Progenitor cell of endocrine pancreas (in vitro differentiated cells): ENCODE data around the gene EPB42. TPM values are rescaled to one million over a fixed set of nuclear protein-coding genes. Genes with fewer than 3 reads are reported as not detected.

Experiments used
- DNase-seq: peaks from one replicate; pipeline ENCODE4 v3.0.0; 2021; ENCODE audit warnings: low spot score; ENCODE audit not compliant: unreplicated experiment
- H3K27ac Mint-ChIP-seq: 2 replicates; pipeline ENCODE4 v1.8.0; 2021; ENCODE audit warnings: mild to moderate bottlenecking, moderate library complexity, mixed read lengths
- H3K27me3 Mint-ChIP-seq: 2 replicates; pipeline ENCODE4 v1.8.0; 2021; ENCODE audit warnings: mixed read lengths
- H3K36me3 Mint-ChIP-seq: 2 replicates; pipeline ENCODE4 v1.8.0; 2022; ENCODE audit warnings: mixed read lengths; ENCODE audit not compliant: insufficient read depth
- H3K4me1 Mint-ChIP-seq: 2 replicates; pipeline ENCODE4 v1.8.0; 2021; ENCODE audit warnings: low read depth, mixed read lengths
- H3K4me3 Mint-ChIP-seq: 2 replicates; pipeline ENCODE4 v1.8.0; 2021; ENCODE audit warnings: low read depth, mild to moderate bottlenecking, moderate library complexity, mixed read lengths
- H3K9me3 Mint-ChIP-seq: 2 replicates; pipeline ENCODE4 v1.8.0; 2021; ENCODE audit warnings: low read depth, mixed read lengths
- CTCF ChIP-seq: fragments of 200-600 bp; sonication (generic); IDR thresholded peaks from one replicate; pipeline ENCODE4 v1.5.0; 2021; ENCODE audit warnings: antibody characterized with exemption, mild to moderate bottlenecking; ENCODE audit not compliant: unreplicated experiment
- total RNA-seq: library from RNA; stranded (reverse); gene quantifications from 2 replicates; pipeline ENCODE4 v1.2.1, GENCODE V29; 2021

Gene EPB42
- total RNA-seq, 1 donor from 2014 or later = not detected

GRCh38 chr15:43151688-43152087 lies 69.1 kb downstream of the EPB42 start:
- Mint-ChIP-seq H3K4me1 (no peaks in the 10 kb centered on the region), H3K36me3 (peaks cover 20% of the 10 kb centered on the region), H3K9me3 (no peaks in the 10 kb centered on the region), H3K4me3 (no peak overlapping the region), H3K27me3 (no peaks in the 10 kb centered on the region), H3K27ac (no peak overlapping the region)
- TF ChIP-seq CTCF = no peak
- DNase-seq = no peak

DNA sequence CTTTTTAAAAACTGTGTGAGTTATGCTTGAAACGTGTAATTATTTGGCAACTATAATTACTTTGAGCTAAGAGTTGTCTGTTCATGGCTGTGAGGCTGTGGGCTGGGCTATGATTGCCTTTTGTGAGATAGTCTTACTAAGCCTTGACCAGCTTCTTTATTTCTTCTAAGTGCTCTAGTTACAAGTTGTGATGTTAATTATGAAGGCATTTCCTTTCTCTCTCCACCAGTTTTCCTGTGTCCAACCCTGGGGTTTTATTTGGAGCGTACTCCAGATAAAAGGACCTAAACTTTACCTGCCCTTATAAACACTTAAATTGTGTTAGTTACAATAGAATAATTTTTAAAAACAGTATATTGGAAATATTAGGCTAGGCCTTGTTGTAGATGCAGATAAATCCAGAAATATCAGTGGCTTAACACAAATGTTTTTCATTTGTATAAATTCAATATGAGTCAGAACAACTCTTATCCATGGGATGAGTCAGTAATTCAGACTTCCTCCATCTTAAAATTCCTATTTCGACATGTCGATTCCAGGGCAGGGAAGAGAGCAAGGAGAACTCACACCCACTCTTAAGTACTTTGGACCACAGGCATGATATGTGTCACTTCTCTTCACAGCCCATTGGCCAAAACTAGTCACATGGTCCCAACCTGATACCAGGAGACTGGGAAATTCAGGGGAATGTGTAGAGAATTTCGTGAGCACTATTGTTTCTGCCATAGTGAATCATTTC lies 70.5 kb downstream of the EPB42 start:
- no peak for TF ChIP-seq CTCF
- no peaks in the 10 kb centered on the region for H3K9me3 Mint-ChIP-seq
- H3K4me1 Mint-ChIP-seq = no peaks in the 10 kb centered on the region
- peaks cover 19% of the 10 kb centered on the region for H3K36me3 Mint-ChIP-seq
- H3K4me3 Mint-ChIP-seq = no peak overlapping the region
- no peaks in the 10 kb centered on the region for H3K27me3 Mint-ChIP-seq
- no peak overlapping the region for H3K27ac Mint-ChIP-seq
- no peak for DNase-seq

Other genes starting within 250 kb of the EPB42 start
- 38.1 and 39.1 TPM in 2 replicates for gene UBR1, start 115.0 kb downstream of the EPB42 start, total RNA-seq
- gene TMEM62, start 87.4 kb downstream of the EPB42 start, total RNA-seq = 28.9 and 30.2 TPM in 2 replicates
- 43.2 and 44.1 TPM in 2 replicates for gene CCNDBP1, start 35.6 kb downstream of the EPB42 start, total RNA-seq
- gene TGM5, start 45.9 kb upstream of the EPB42 start, total RNA-seq = not detected in 2 replicates
- gene TGM7, start 81.2 kb upstream of the EPB42 start, total RNA-seq = not detected in 2 replicates
- gene LCMT2, start 109.6 kb upstream of the EPB42 start, total RNA-seq = 11.0 and 11.5 TPM in 2 replicates
- 71.2 and 73.8 TPM in 2 replicates for gene ZSCAN29, start 150.0 kb upstream of the EPB42 start, total RNA-seq
- gene TUBGCP4, start 150.1 kb upstream of the EPB42 start, total RNA-seq = 39.0 and 41.9 TPM in 2 replicates